H1 (cell line): ENCODE measurements around the gene ZNF280C. TPM values are rescaled to one million over a fixed set of nuclear protein-coding genes. Genes with fewer than 3 reads are reported as not detected.

Source experiments
- CTCF ChIA-PET: fragments of 300-600 bp; sonication (Branson Sonifier 250); formaldehyde crosslinking; loops from one replicate; lab custom pipeline; 2021; ENCODE audit not compliant: partially characterized antibody; lab: Charles Lee
- POLR2A ChIA-PET: fragments of 300-600 bp; sonication (Branson Sonifier 250); formaldehyde crosslinking; loops from one replicate; lab custom pipeline; 2021; ENCODE audit warnings: inconsistent platforms; ENCODE audit not compliant: partially characterized antibody; lab: Charles Lee
- DNase-seq, 2 experiments: peaks; one replicate each; pipeline versions ENCODE4 v3.0.0 to v3.0.0-alpha.2; 2010 to 2022; ENCODE audit warnings: low spot score in 2 of 2, low read depth in 1 of 2, mixed read lengths in 1 of 2
- FAIRE-seq: peaks from 2 replicates; lab custom pipeline; 2011; peaks lifted over from hg19 to GRCh38; lab: Jason Lieb, UNC
- H2AFZ ChIP-seq: 2 replicates; pipeline ENCODE4 v1.8.1; 2012; ENCODE audit warnings: low read length, inconsistent platforms
- H2AK5ac ChIP-seq: 2 replicates; pipeline ENCODE4 v1.6.1; 2013; ENCODE audit warnings: low read depth, low read length
- H2BK120ac ChIP-seq: replicated peaks from 2 replicates; pipeline ENCODE3; 2013; ENCODE audit warnings: low read depth, low read length, inconsistent platforms
- H2BK12ac ChIP-seq: 2 replicates; pipeline ENCODE4 v1.6.1; 2013; ENCODE audit warnings: low read depth, low read length
- H2BK15ac ChIP-seq: 2 replicates; pipeline ENCODE4 v1.6.1; 2013; ENCODE audit warnings: low read length
- H2BK20ac ChIP-seq: 2 replicates; pipeline ENCODE4 v1.6.1; 2013; ENCODE audit warnings: low read length
- H2BK5ac ChIP-seq: 2 replicates; pipeline ENCODE4 v1.6.1; 2013; ENCODE audit warnings: low read depth, low read length
- H3K14ac ChIP-seq: 2 replicates; pipeline ENCODE4 v1.6.1; 2013; ENCODE audit warnings: inconsistent platforms; ENCODE audit not compliant: insufficient read length
- H3K18ac ChIP-seq: 2 replicates; pipeline ENCODE4 v1.6.1; 2013; ENCODE audit warnings: low read length; ENCODE audit errors: extremely low read depth
- H3K23ac ChIP-seq: 2 replicates; pipeline ENCODE4 v1.6.1; 2013; ENCODE audit warnings: inconsistent platforms; ENCODE audit not compliant: insufficient read length
- H3K23me2 ChIP-seq: 2 replicates; pipeline ENCODE4 v1.6.1; 2013; ENCODE audit warnings: low read depth, low read length
- H3K27ac ChIP-seq: 2 replicates; pipeline ENCODE4 v1.6.1; 2011; ENCODE audit warnings: low read depth, low read length, inconsistent platforms
- H3K27me3 ChIP-seq, 4 experiments: replicated peaks in 1 of 4; 1 replicate in 1 of 4; 2 replicates in 3 of 4; pipeline versions ENCODE4 v1.6.1 to v1.8.1; 2011 to 2013; ENCODE audit warnings: low read length in 3 of 4, mild to moderate bottlenecking in 3 of 4, inconsistent platforms in 2 of 4, mixed read lengths in 2 of 4, moderate library complexity in 1 of 4; ENCODE audit not compliant: control insufficient read depth in 3 of 4, insufficient read depth in 3 of 4; ENCODE audit errors: extremely low read depth in 1 of 4
- H3K36me3 ChIP-seq, 4 experiments: 2 replicates each; pipeline versions ENCODE4 v1.6.1 to v1.8.1; 2011 to 2013; ENCODE audit warnings: mild to moderate bottlenecking in 4 of 4, low read length in 3 of 4, moderate library complexity in 2 of 4, control low read depth in 1 of 4, inconsistent platforms in 1 of 4; ENCODE audit not compliant: insufficient read depth in 4 of 4, control insufficient read depth in 2 of 4
- H3K4ac ChIP-seq: replicated peaks from 2 replicates; pipeline ENCODE3; 2013; ENCODE audit warnings: low read length, low read depth, mixed read lengths, inconsistent platforms; ENCODE audit not compliant: insufficient read length
- H3K4me1 ChIP-seq, 4 experiments: replicated peaks in 1 of 4; 1 replicate in 1 of 4; 2 replicates in 3 of 4; pipeline versions ENCODE4 v1.6.1 to v1.8.1; 2011 to 2013; ENCODE audit warnings: low read length in 3 of 4, inconsistent platforms in 2 of 4, mixed read lengths in 1 of 4; ENCODE audit not compliant: insufficient read depth in 4 of 4, control insufficient read depth in 3 of 4
- H3K4me2 ChIP-seq, 2 experiments: 2 replicates each; pipeline versions ENCODE4 v1.6.1 to v1.8.1; 2011 to 2013; ENCODE audit warnings: low read depth in 2 of 2, low read length in 2 of 2, control low read depth in 1 of 2, inconsistent platforms in 1 of 2, mild to moderate bottlenecking in 1 of 2; ENCODE audit not compliant: insufficient read depth in 1 of 2
- H3K4me3 ChIP-seq, 4 experiments: fragments of 200-600, 300-600 bp in 1 of 4; sonication (generic), shearing (Covaris generic), sonication (Bioruptor Twin) in 1 of 4; 2 replicates each; pipeline versions ENCODE4 v1.5.1 to v1.8.1; 2011 to 2016; ENCODE audit warnings: low read length in 4 of 4, low read depth in 3 of 4, control low read depth in 2 of 4, inconsistent platforms in 2 of 4, mild to moderate bottlenecking in 2 of 4, mixed read lengths in 1 of 4, moderate library complexity in 1 of 4; ENCODE audit not compliant: insufficient read depth in 2 of 4; ENCODE audit errors: extremely low read depth in 1 of 4
- H3K56ac ChIP-seq: replicated peaks from 2 replicates; pipeline ENCODE3; 2013; ENCODE audit warnings: low read depth, mild to moderate bottlenecking, mixed read lengths, low read length, inconsistent platforms; ENCODE audit not compliant: insufficient read length
- H3K79me1 ChIP-seq: 2 replicates; pipeline ENCODE4 v1.6.1; 2013; ENCODE audit warnings: low read depth, low read length, control low read depth
- H3K79me2 ChIP-seq, 2 experiments: 2 replicates each; pipeline versions ENCODE4 v1.6.1 to v1.8.1; 2012 to 2013; ENCODE audit warnings: low read length in 2 of 2, mild to moderate bottlenecking in 2 of 2, inconsistent platforms in 1 of 2; ENCODE audit not compliant: insufficient read depth in 2 of 2, control insufficient read depth in 1 of 2
- H3K9ac ChIP-seq, 4 experiments: replicated peaks in 1 of 4; 1 replicate in 1 of 4; 2 replicates in 3 of 4; pipeline versions ENCODE4 v1.6.1 to v1.8.1; 2011 to 2013; ENCODE audit warnings: low read depth in 3 of 4, low read length in 3 of 4, control low read depth in 2 of 4, mild to moderate bottlenecking in 2 of 4, moderate library complexity in 2 of 4, inconsistent platforms in 1 of 4; ENCODE audit errors: extremely low read depth in 1 of 4
- H3K9me3 ChIP-seq, 2 experiments: 2 replicates each; pipeline versions ENCODE4 v1.6.1 to v1.8.1; 2012 to 2013; ENCODE audit warnings: mild to moderate bottlenecking in 2 of 2, moderate library complexity in 2 of 2, control low read depth in 1 of 2, inconsistent platforms in 1 of 2, low read depth in 1 of 2, low read length in 1 of 2, mixed read lengths in 1 of 2; ENCODE audit not compliant: insufficient read depth in 2 of 2
- H4K20me1 ChIP-seq, 2 experiments: replicated peaks in 1 of 2; 2 replicates each; pipeline versions ENCODE3 to v1.8.1; 2011 to 2013; ENCODE audit warnings: inconsistent platforms in 2 of 2, low read length in 2 of 2, mild to moderate bottlenecking in 1 of 2; ENCODE audit not compliant: insufficient read depth in 2 of 2, control insufficient read depth in 1 of 2
- H4K5ac ChIP-seq: 2 replicates; pipeline ENCODE4 v1.6.1; 2013; ENCODE audit warnings: low read length, low read depth, mixed read lengths, inconsistent platforms; ENCODE audit not compliant: insufficient read length
- H4K8ac ChIP-seq: 2 replicates; pipeline ENCODE4 v1.8.0; 2013; ENCODE audit warnings: mild to moderate bottlenecking, moderate library complexity, low read length, inconsistent platforms; ENCODE audit not compliant: insufficient read depth; ENCODE audit errors: extremely low read depth
- H4K91ac ChIP-seq: replicated peaks from 2 replicates; pipeline ENCODE3; 2013; ENCODE audit warnings: low read length, mixed read lengths, inconsistent platforms; ENCODE audit not compliant: insufficient read length
- BACH1 ChIP-seq: IDR thresholded peaks from 2 replicates; pipeline ENCODE4 v1.6.1; 2012; ENCODE audit warnings: low read length, improper control_type of control experiment
- CTCF ChIP-seq, 3 experiments: IDR thresholded peaks; 1 replicate in 2 of 3; 2 replicates in 1 of 3; pipeline versions ENCODE4 v1.5.1 to v1.6.1; 2011; ENCODE audit warnings: low read length in 3 of 3, mild to moderate bottlenecking in 3 of 3, inconsistent platforms in 2 of 3, low read depth in 1 of 3, moderate library complexity in 1 of 3; ENCODE audit not compliant: insufficient read depth in 1 of 3; ENCODE audit errors: control extremely low read depth in 1 of 3
- NRF1 ChIP-seq: IDR thresholded peaks from 2 replicates; pipeline ENCODE4 v1.6.1; 2011; ENCODE audit warnings: mild to moderate bottlenecking, low read depth, low read length, improper control_type of control experiment
- SIX5 ChIP-seq: IDR thresholded peaks from 2 replicates; pipeline ENCODE4 v1.6.1; 2011; ENCODE audit warnings: mild to moderate bottlenecking, low read depth, low read length
- TAF1 ChIP-seq: IDR thresholded peaks from 2 replicates; pipeline ENCODE4 v1.6.1; 2011; ENCODE audit warnings: mild to moderate bottlenecking, low read depth, low read length
- WGBS, 2 experiments: shearing (Covaris generic) in 1 of 2; methylation state at CpG; one replicate each; pipeline versions ENCODE4 v1.1.6 to v1.1.7; 2013 to 2015; ENCODE audit warnings: low lambda C conversion rate in 2 of 2, mixed read lengths in 2 of 2, inconsistent platforms in 1 of 2, low coverage in 1 of 2, missing lambda C conversion rate in 1 of 2; ENCODE audit not compliant: insufficient replicate concordance in 2 of 2, insufficient coverage in 1 of 2, insufficient read length in 1 of 2; ENCODE audit errors: extremely low coverage in 1 of 2, missing lambda C conversion rate in 1 of 2; 5-methylcytosine and 5-hydroxymethylcytosine counted together
- polyA plus RNA-seq, 7 experiments: library from polyadenylated mRNA; depleted of rRNA in 3 of 7; stranded (reverse) in 5 of 7; unstranded in 2 of 7; fragments of >200 nt in 5 of 7; fragments of 200-250 nt in 2 of 7; gene quantifications; 1 replicate in 5 of 7; 2 replicates in 1 of 7; 4 replicates in 1 of 7; pipeline versions ENCODE4 v1.2.1 to v1.2.3, GENCODE V29; 2011 to 2013; ENCODE audit warnings: missing spikeins in 2 of 7, mixed read lengths in 2 of 7
- total RNA-seq: library from RNA; stranded (reverse); fragmentation: NEBNext Ultra II Directional; extraction: Animal tissue kit (Norgen Biotek cat#: 25700); gene quantifications from 2 replicates; pipeline ENCODE4 v1.2.1, GENCODE V29; 2021

ZNF280C gene
- total and polyA plus RNA-seq, 2 of the 8 experiments (the other 6 are each of a cell fraction or from before 2014, with no cell fraction given): 8.4 to 13.4 TPM

GRCh38 chrX:130295519-130296296, 27.0 kb upstream of the ZNF280C start:
- TF ChIP-seq BACH1: no peak
- TF ChIP-seq CTCF (IDR thresholded peaks at IDR 0.05; ENCODE audit: control extremely low read depth in 1 of 3, insufficient read depth in 1 of 3, low read depth in 1 of 3, low read length in 3 of 3): no peak
- no peak for TF ChIP-seq SIX5
- no peak for TF ChIP-seq NRF1
- TF ChIP-seq TAF1: no peak
- H4K91ac ChIP-seq: no peak overlapping the region
- H2BK12ac ChIP-seq: no peak overlapping the region
- H4K5ac ChIP-seq: no peak overlapping the region
- no peak overlapping the region for H3K4ac ChIP-seq
- no peak overlapping the region for H3K4me2 ChIP-seq
- ChIA-PET CTCF (no interaction called here), POLR2A (interaction anchor here (1.1 kb wide), 1 partner anchor 14 kb away, joined by 3 read pairs; no protein-coding TSS in a partner anchor)
- no peak overlapping the region for H3K4me3 ChIP-seq
- H2AK5ac ChIP-seq: no peak overlapping the region
- no peak overlapping the region for H2AFZ ChIP-seq
- H3K23ac ChIP-seq: no peak overlapping the region
- no peaks in the 10 kb centered on the region; a peak in 1 of 7 replicates for H3K4me1 ChIP-seq
- H3K56ac ChIP-seq: no peak overlapping the region
- no peaks in the 10 kb centered on the region for H3K36me3 ChIP-seq
- H3K79me2 ChIP-seq: no peaks in the 10 kb centered on the region
- H3K79me1 ChIP-seq: no peaks in the 10 kb centered on the region
- H2BK5ac ChIP-seq: no peak overlapping the region
- H3K9me3 ChIP-seq: 0 out of 4 replicates have a peak, but pooled peaks cover 0 to 3% of the 10 kb centered on the region in 2 experiments
- WGBS, 2 experiments: 84% methylated on average over 4 of the region's 5 CpGs; no CpG with 5 or more reads in 1 of the 2 experiments
- no peaks in the 10 kb centered on the region for H3K23me2 ChIP-seq
- no peak overlapping the region for H3K27ac ChIP-seq
- no peak overlapping the region for H2BK15ac ChIP-seq
- H4K20me1 ChIP-seq: no peaks in the 10 kb centered on the region
- H3K9ac ChIP-seq: no peak overlapping the region
- no peak overlapping the region for H3K18ac ChIP-seq
- H2BK20ac ChIP-seq: no peak overlapping the region
- no peak overlapping the region for H2BK120ac ChIP-seq
- no peaks in the 10 kb centered on the region for H3K27me3 ChIP-seq
- no peak for FAIRE-seq
- no peak overlapping the region for H3K14ac ChIP-seq
- no peak overlapping the region for H4K8ac ChIP-seq
- no peak for DNase-seq
